ENCODE data around the gene BCKDHA. TPM values are rescaled to one million over a fixed set of nuclear protein-coding genes. Genes with fewer than 3 reads are reported as not detected.

The BCKDHA gene
- total and polyA plus RNA-seq, 9 of the 15 experiments (the other 6 are each of a cell fraction or from before 2014, with no cell fraction given): 4.5 to 52.5 (median 14.1) TPM

- TF ChIP-seq, protein P1, sequence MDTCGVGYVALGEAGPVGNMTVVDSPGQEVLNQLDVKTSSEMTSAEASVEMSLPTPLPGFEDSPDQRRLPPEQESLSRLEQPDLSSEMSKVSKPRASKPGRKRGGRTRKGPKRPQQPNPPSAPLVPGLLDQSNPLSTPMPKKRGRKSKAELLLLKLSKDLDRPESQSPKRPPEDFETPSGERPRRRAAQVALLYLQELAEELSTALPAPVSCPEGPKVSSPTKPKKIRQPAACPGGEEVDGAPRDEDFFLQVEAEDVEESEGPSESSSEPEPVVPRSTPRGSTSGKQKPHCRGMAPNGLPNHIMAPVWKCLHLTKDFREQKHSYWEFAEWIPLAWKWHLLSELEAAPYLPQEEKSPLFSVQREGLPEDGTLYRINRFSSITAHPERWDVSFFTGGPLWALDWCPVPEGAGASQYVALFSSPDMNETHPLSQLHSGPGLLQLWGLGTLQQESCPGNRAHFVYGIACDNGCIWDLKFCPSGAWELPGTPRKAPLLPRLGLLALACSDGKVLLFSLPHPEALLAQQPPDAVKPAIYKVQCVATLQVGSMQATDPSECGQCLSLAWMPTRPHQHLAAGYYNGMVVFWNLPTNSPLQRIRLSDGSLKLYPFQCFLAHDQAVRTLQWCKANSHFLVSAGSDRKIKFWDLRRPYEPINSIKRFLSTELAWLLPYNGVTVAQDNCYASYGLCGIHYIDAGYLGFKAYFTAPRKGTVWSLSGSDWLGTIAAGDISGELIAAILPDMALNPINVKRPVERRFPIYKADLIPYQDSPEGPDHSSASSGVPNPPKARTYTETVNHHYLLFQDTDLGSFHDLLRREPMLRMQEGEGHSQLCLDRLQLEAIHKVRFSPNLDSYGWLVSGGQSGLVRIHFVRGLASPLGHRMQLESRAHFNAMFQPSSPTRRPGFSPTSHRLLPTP (IDR thresholded peaks at IDR 0.05; ENCODE audit: borderline replicate concordance, extremely low read depth, insufficient read length): no peak
- TF ChIP-seq KDM1A (IDR thresholded peaks at IDR 0.05) (no peak), NFIC (IDR thresholded peaks at IDR 0.05) (peak; percentile 79), XRCC3 (IDR thresholded peaks at IDR 0.05) (no peak), TGIF2 (CRISPR knock-in tag; IDR thresholded peaks at IDR 0.05) (peak; percentile 96; the same call in 1 of the 2 replicates), MTA3 (IDR thresholded peaks at IDR 0.05; ENCODE audit: borderline replicate concordance) (peak; percentile 41; the same call in 1 of the 2 replicates), ELF4 (CRISPR knock-in tag; IDR thresholded peaks at IDR 0.05) (0 out of 2 replicates have a peak, but pooled peaks have one; percentile 39), ZNF583 (CRISPR knock-in tag; IDR thresholded peaks at IDR 0.05) (no peak), MECOM (CRISPR knock-in tag; IDR thresholded peaks at IDR 0.05) (no peak), NFATC3 (IDR thresholded peaks at IDR 0.05) (no peak), NCOA2 (IDR thresholded peaks at IDR 0.05; ENCODE audit: partially characterized antibody in 2 of 2) (peak in 1 of 2 experiments; percentile 98), SIN3B (IDR thresholded peaks at IDR 0.05; ENCODE audit: low read depth) (peak; percentile 88), HOXB6 (CRISPR knock-in tag; IDR thresholded peaks at IDR 0.05; ENCODE audit: borderline replicate concordance) (no peak), ZNF764 (CRISPR knock-in tag; IDR thresholded peaks at IDR 0.05; ENCODE audit: low read depth) (peak; percentile 52; the same call in 1 of the 2 replicates), BRCA1 (IDR thresholded peaks at IDR 0.05) (no peak), BRCA1 (CRISPR knock-in tag; IDR thresholded peaks at IDR 0.05) (no peak), ZNF239 (CRISPR knock-in tag; IDR thresholded peaks at IDR 0.05) (no peak), ZZZ3 (IDR thresholded peaks at IDR 0.05) (peak; percentile 60; the same call in 1 of the 2 replicates), HINFP (tag; conservative IDR thresholded peaks at IDR 0.05; ENCODE audit: low read depth) (peak; percentile 73)
- TF ChIP-seq, protein P2, sequence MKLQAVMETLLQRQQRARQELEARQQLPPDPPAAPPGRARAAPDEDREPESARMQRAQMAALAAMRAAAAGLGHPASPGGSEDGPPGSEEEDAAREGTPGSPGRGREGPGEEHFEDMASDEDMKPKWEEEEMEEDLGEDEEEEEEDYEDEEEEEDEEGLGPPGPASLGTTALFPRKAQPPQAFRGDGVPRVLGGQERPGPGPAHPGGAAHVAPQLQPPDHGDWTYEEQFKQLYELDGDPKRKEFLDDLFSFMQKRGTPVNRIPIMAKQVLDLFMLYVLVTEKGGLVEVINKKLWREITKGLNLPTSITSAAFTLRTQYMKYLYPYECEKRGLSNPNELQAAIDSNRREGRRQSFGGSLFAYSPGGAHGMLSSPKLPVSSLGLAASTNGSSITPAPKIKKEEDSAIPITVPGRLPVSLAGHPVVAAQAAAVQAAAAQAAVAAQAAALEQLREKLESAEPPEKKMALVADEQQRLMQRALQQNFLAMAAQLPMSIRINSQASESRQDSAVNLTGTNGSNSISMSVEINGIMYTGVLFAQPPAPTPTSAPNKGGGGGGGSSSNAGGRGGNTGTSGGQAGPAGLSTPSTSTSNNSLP (IDR thresholded peaks at IDR 0.05; ENCODE audit: borderline replicate concordance, low read depth, low read length): peak; percentile 10; the same call in 1 of the 2 replicates
- TF ChIP-seq, protein P3, sequence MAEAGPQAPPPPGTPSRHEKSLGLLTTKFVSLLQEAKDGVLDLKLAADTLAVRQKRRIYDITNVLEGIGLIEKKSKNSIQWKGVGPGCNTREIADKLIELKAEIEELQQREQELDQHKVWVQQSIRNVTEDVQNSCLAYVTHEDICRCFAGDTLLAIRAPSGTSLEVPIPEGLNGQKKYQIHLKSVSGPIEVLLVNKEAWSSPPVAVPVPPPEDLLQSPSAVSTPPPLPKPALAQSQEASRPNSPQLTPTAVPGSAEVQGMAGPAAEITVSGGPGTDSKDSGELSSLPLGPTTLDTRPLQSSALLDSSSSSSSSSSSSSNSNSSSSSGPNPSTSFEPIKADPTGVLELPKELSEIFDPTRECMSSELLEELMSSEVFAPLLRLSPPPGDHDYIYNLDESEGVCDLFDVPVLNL (CRISPR knock-in tag; IDR thresholded peaks at IDR 0.05; ENCODE audit: low read depth): 0 out of 2 replicates have a peak, but pooled peaks have one; percentile 29
Measured at GRCh38 chr19:41397086-41398049, at the start of gene BCKDHA, which contains the start of gene EXOSC5 (continued).

Measured in K562 (cell line).